HCT116 (cell line): ENCODE results near the gene PARM1.

ENCODE experiments used
- POLR2A ChIP-seq: IDR thresholded peaks from 2 replicates; pipeline ENCODE4 v1.7.0; 2011; ENCODE audit warnings: borderline replicate concordance; ENCODE audit not compliant: insufficient read depth, insufficient read length; ENCODE audit errors: extremely low read depth
- TCF7L2 ChIP-seq: IDR thresholded peaks from 2 replicates; pipeline ENCODE4 v1.7.0; 2011; ENCODE audit warnings: borderline replicate concordance, inconsistent platforms; ENCODE audit not compliant: insufficient read depth, insufficient read length; ENCODE audit errors: extremely low read depth
- ZBTB33 ChIP-seq: IDR thresholded peaks from 2 replicates; pipeline ENCODE4 v1.6.1; 2011; ENCODE audit warnings: mild to moderate bottlenecking, low read length, moderate library complexity; ENCODE audit not compliant: insufficient replicate concordance; ENCODE audit errors: extremely low read depth
- TF ChIP-seq, protein P1 (sequence below), 3 experiments: fragments of 200-600 bp in 1 of 3; sonication (generic) in 1 of 3; IDR thresholded peaks in 2 of 3; conservative IDR thresholded peaks in 1 of 3; 2 replicates each; pipeline ENCODE4 v1.5.1; 2012 to 2017; ENCODE audit warnings: low read depth in 2 of 3, low read length in 2 of 3, antibody characterized with exemption in 1 of 3, borderline replicate concordance in 1 of 3, control low read depth in 1 of 3, mild to moderate bottlenecking in 1 of 3, mixed read lengths in 1 of 3, mixed run types in 1 of 3, moderate library complexity in 1 of 3; ENCODE audit not compliant: insufficient read depth in 1 of 3
- TF ChIP-seq, protein P2 (sequence below): IDR thresholded peaks from 2 replicates; pipeline ENCODE4 v1.6.1; 2012; ENCODE audit warnings: low read depth

DNA sequence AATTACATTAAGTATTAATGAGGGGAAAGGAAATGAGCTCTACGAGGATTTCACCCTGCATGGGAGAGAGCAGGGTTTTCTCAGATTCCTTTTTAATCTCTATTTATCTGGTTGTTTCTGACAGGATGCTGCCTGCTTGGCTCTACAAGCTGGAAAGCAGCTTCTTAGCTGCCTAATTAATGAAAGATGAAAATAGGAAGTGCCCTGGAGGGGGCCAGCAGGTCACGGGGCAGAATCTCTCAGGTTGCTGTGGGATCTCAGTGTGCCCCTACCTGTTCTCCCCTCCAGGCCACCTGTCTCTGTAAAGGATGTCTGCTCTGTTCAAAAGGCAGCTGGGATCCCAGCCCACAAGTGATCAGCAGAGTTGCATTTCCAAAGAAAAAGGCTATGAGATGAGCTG is 113.7 kb downstream of the PARM1 start:
- TF ChIP-seq, protein P1, sequence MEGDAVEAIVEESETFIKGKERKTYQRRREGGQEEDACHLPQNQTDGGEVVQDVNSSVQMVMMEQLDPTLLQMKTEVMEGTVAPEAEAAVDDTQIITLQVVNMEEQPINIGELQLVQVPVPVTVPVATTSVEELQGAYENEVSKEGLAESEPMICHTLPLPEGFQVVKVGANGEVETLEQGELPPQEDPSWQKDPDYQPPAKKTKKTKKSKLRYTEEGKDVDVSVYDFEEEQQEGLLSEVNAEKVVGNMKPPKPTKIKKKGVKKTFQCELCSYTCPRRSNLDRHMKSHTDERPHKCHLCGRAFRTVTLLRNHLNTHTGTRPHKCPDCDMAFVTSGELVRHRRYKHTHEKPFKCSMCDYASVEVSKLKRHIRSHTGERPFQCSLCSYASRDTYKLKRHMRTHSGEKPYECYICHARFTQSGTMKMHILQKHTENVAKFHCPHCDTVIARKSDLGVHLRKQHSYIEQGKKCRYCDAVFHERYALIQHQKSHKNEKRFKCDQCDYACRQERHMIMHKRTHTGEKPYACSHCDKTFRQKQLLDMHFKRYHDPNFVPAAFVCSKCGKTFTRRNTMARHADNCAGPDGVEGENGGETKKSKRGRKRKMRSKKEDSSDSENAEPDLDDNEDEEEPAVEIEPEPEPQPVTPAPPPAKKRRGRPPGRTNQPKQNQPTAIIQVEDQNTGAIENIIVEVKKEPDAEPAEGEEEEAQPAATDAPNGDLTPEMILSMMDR (IDR thresholded peaks at IDR 0.05 in 2 of 3, conservative IDR thresholded peaks at IDR 0.05 in 1 of 3; ENCODE audit: borderline replicate concordance in 1 of 3, insufficient read depth in 1 of 3, low read depth in 2 of 3, low read length in 2 of 3) = no peak
- TF ChIP-seq TCF7L2 (no peak), ZBTB33 (no peak), POLR2A (no peak)
- TF ChIP-seq, protein P2, sequence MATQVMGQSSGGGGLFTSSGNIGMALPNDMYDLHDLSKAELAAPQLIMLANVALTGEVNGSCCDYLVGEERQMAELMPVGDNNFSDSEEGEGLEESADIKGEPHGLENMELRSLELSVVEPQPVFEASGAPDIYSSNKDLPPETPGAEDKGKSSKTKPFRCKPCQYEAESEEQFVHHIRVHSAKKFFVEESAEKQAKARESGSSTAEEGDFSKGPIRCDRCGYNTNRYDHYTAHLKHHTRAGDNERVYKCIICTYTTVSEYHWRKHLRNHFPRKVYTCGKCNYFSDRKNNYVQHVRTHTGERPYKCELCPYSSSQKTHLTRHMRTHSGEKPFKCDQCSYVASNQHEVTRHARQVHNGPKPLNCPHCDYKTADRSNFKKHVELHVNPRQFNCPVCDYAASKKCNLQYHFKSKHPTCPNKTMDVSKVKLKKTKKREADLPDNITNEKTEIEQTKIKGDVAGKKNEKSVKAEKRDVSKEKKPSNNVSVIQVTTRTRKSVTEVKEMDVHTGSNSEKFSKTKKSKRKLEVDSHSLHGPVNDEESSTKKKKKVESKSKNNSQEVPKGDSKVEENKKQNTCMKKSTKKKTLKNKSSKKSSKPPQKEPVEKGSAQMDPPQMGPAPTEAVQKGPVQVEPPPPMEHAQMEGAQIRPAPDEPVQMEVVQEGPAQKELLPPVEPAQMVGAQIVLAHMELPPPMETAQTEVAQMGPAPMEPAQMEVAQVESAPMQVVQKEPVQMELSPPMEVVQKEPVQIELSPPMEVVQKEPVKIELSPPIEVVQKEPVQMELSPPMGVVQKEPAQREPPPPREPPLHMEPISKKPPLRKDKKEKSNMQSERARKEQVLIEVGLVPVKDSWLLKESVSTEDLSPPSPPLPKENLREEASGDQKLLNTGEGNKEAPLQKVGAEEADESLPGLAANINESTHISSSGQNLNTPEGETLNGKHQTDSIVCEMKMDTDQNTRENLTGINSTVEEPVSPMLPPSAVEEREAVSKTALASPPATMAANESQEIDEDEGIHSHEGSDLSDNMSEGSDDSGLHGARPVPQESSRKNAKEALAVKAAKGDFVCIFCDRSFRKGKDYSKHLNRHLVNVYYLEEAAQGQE = no peak
